Tibial nerve (tissue), 4 donors: ENCODE results near the gene BMERB1. TPM values are rescaled to one million over a fixed set of nuclear protein-coding genes. Genes with fewer than 3 reads are reported as not detected.

Source experiments
- DNase-seq, 2 donors: peaks; one replicate each; pipeline ENCODE4 v3.0.0-alpha.2; 2019; ENCODE audit warnings: low spot score in 2 of 2
- H3K27ac ChIP-seq, 4 donors: fragments of 200-600 bp; sonication (generic) in 3 of 4; one replicate each; pipeline ENCODE4 v1.5.1; 2017 to 2019; ENCODE audit warnings: mild to moderate bottlenecking in 1 of 4
- H3K27me3 ChIP-seq, 2 donors: fragments of 200-600 bp; sonication (generic) in 1 of 2; one replicate each; pipeline versions ENCODE4 v1.5.1 to v1.6.0; 2017 to 2019
- H3K36me3 ChIP-seq, 3 donors: fragments of 200-600 bp; sonication (generic); one replicate each; pipeline ENCODE4 v1.5.1; 2018 to 2019
- H3K4me1 ChIP-seq, 4 donors: fragments of 200-600 bp; sonication (generic) in 3 of 4; one replicate each; pipeline ENCODE4 v1.5.1; 2017 to 2019
- H3K4me3 ChIP-seq, 4 donors: fragments of 200-600 bp; sonication (generic) in 3 of 4; one replicate each; pipeline ENCODE4 v1.5.1; 2017 to 2019; ENCODE audit warnings: mild to moderate bottlenecking in 1 of 4, moderate library complexity in 1 of 4
- H3K9me3 ChIP-seq, 4 donors: fragments of 200-600 bp; sonication (generic) in 3 of 4; one replicate each; pipeline ENCODE4 v1.5.1; 2017 to 2019
- EP300 ChIP-seq, 2 donors: sonication (generic); formaldehyde crosslinking; IDR thresholded peaks; one replicate each; pipeline ENCODE4 v1.6.1; 2017; ENCODE audit warnings: antibody characterized with exemption in 2 of 2, mild to moderate bottlenecking in 1 of 2
- POLR2A ChIP-seq, 2 donors: fragments of 450-650 bp; IDR thresholded peaks; one replicate each; pipeline ENCODE4 v1.6.1; 2017; ENCODE audit warnings: antibody characterized with exemption in 2 of 2, mild to moderate bottlenecking in 2 of 2, moderate library complexity in 2 of 2
- WGBS, 2 donors: methylation state at CpG; one replicate each; pipeline ENCODE4 v1.1.5; 2018; 5-methylcytosine and 5-hydroxymethylcytosine counted together
- total RNA-seq, 4 donors: library from RNA; depleted of rRNA; stranded (reverse); fragments of >200 nt; gene quantifications; one replicate each; pipeline ENCODE4 v1.1.0, GENCODE V29; 2016
- TF ChIP-seq, protein P1 (sequence below), 5 experiments: fragments of 200-600 bp in 3 of 5; fragments of 450-650 bp in 2 of 5; sonication (generic) in 3 of 5; IDR thresholded peaks; one replicate each; pipeline ENCODE4 v1.5.1; 2016 to 2019; ENCODE audit warnings: antibody characterized with exemption in 5 of 5, mild to moderate bottlenecking in 3 of 5, moderate library complexity in 2 of 5

BMERB1 gene
- total RNA-seq, 4 donors from 2014 or later, result 42.9 to 85.9 (median 54.8) TPM

DNA sequence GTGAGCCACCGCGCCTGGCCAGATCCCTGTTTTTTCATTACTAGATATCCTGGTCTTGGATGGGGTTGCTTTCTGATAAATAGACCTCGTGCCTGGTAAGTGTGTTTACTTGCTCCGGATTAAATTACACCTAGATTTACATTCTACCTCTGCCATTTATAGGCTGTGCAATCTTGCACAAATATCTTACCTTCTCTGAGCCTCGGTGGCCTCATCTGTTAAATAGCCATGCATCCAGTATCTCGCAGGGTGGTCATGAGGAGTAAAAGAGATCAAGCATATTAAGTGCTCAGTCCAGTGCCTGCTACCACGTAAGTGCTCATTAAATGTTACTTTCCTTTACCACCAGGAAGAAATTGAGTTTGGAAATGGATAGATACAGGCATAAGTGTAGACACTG is 98.4 kb downstream of the BMERB1 start:
- TF ChIP-seq, protein P1, sequence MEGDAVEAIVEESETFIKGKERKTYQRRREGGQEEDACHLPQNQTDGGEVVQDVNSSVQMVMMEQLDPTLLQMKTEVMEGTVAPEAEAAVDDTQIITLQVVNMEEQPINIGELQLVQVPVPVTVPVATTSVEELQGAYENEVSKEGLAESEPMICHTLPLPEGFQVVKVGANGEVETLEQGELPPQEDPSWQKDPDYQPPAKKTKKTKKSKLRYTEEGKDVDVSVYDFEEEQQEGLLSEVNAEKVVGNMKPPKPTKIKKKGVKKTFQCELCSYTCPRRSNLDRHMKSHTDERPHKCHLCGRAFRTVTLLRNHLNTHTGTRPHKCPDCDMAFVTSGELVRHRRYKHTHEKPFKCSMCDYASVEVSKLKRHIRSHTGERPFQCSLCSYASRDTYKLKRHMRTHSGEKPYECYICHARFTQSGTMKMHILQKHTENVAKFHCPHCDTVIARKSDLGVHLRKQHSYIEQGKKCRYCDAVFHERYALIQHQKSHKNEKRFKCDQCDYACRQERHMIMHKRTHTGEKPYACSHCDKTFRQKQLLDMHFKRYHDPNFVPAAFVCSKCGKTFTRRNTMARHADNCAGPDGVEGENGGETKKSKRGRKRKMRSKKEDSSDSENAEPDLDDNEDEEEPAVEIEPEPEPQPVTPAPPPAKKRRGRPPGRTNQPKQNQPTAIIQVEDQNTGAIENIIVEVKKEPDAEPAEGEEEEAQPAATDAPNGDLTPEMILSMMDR (IDR thresholded peaks at IDR 0.05), result no peak
- no peak for TF ChIP-seq EP300 (IDR thresholded peaks at IDR 0.05)
- TF ChIP-seq POLR2A (IDR thresholded peaks at IDR 0.05), result no peak

DNA sequence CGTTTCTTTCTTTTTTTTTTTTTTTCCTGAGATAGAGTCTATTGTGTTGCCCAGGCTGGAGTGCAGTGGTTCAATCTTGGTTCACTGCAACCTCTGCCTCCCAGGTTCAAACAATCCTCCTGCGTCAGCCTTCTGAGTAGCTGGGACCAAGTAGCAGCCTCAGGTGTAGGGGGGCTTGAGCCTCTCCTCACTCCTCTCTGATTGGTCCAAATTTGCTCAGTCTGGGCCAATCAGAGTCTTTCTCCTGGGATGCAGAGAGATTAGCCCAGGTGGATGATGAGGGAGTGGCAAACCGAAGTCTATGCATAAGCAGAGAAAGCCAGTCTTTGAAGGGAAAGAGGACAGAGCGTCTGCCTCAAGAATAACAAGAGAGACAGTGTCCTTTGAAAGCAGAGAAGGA is 99.0 kb downstream of the BMERB1 start:
- WGBS, 2 donors, result 74 to 81% methylated on average over 4 of the region's 4 CpGs
- no peaks in the 10 kb centered on the region for H3K27me3 ChIP-seq
- H3K4me1 ChIP-seq, result no peaks in the 10 kb centered on the region
- TF ChIP-seq EP300 (IDR thresholded peaks at IDR 0.05) (no peak), POLR2A (IDR thresholded peaks at IDR 0.05) (no peak)
- TF ChIP-seq, protein P1 (IDR thresholded peaks at IDR 0.05), result no peak
- H3K36me3 ChIP-seq, result peaks cover 0 to 18% (median 0%) of the 10 kb centered on the region in 3 donors
- no peak overlapping the region for H3K4me3 ChIP-seq
- H3K27ac ChIP-seq, result no peak overlapping the region
- H3K9me3 ChIP-seq, result no peaks in the 10 kb centered on the region
- DNase-seq, result no peak

More for the DNA sequence above, 98.4 kb downstream of the BMERB1 start:
- no peak overlapping the region for H3K4me3 ChIP-seq
- no peak for DNase-seq
- no peaks in the 10 kb centered on the region for H3K4me1 ChIP-seq
- H3K27me3 ChIP-seq, result no peaks in the 10 kb centered on the region
- peaks cover 0 to 23% (median 0%) of the 10 kb centered on the region in 3 donors for H3K36me3 ChIP-seq
- no peaks in the 10 kb centered on the region for H3K9me3 ChIP-seq
- WGBS, 2 donors, result 91 to 94% methylated on average over 7 of the region's 7 CpGs
- no peak overlapping the region for H3K27ac ChIP-seq

GRCh38 chr16:15535772-15536171 is 101.4 kb downstream of the BMERB1 start:
- H3K4me3 ChIP-seq, result no peak overlapping the region
- WGBS, 2 donors, result 83 to 87% methylated on average over 6 of the region's 6 CpGs
- H3K4me1 ChIP-seq, result no peaks in the 10 kb centered on the region
- H3K27ac ChIP-seq, result no peak overlapping the region
- H3K27me3 ChIP-seq, result no peaks in the 10 kb centered on the region
- no peaks in the 10 kb centered on the region for H3K9me3 ChIP-seq
- DNase-seq, result no peak
- H3K36me3 ChIP-seq, result peaks cover 0 to 9% (median 0%) of the 10 kb centered on the region in 3 donors
- TF ChIP-seq EP300 (IDR thresholded peaks at IDR 0.05) (no peak), POLR2A (IDR thresholded peaks at IDR 0.05) (no peak)
- TF ChIP-seq, protein P1 (IDR thresholded peaks at IDR 0.05), result no peak

DNA sequence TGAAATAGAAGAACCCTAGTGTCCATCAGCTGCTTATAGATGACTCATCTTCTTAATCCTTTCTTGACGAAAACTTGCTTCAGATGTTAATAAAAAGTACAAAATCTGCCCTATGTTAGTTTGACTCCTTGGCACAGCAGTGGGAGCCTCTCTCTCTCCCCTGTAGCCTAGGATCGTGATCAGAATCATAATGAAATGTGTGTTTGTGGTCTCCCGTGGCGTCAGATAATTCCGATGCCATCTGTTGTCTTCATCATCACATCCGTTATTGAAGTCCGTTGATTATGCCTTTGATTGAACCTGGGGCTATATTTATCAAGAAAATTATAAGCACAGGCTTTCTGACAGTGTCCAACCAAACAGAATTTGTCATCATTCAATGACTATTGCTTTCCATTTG is 102.5 kb downstream of the BMERB1 start:
- Histone ChIP-seq H3K36me3 (peaks cover 0 to 9% (median 0%) of the 10 kb centered on the region in 3 donors), H3K27me3 (no peaks in the 10 kb centered on the region), H3K4me1 (no peaks in the 10 kb centered on the region), H3K27ac (no peak overlapping the region), H3K9me3 (no peaks in the 10 kb centered on the region), H3K4me3 (no peak overlapping the region)
- WGBS, 2 donors, result 85 to 93% methylated on average over 7 of the region's 7 CpGs
- TF ChIP-seq EP300 (IDR thresholded peaks at IDR 0.05) (no peak), POLR2A (IDR thresholded peaks at IDR 0.05) (no peak)
- TF ChIP-seq, protein P1 (IDR thresholded peaks at IDR 0.05), result no peak
- no peak for DNase-seq

GRCh38 chr16:15538507-15538906 is 104.1 kb downstream of the BMERB1 start:
- Histone ChIP-seq H3K4me3 (no peak overlapping the region), H3K27me3 (no peaks in the 10 kb centered on the region), H3K36me3 (peaks cover 0 to 18% (median 0%) of the 10 kb centered on the region in 3 donors), H3K27ac (no peak overlapping the region), H3K4me1 (no peaks in the 10 kb centered on the region), H3K9me3 (peaks cover 0 to 10% (median 0%) of the 10 kb centered on the region in 4 donors)
- TF ChIP-seq POLR2A (IDR thresholded peaks at IDR 0.05) (no peak), EP300 (IDR thresholded peaks at IDR 0.05) (no peak)
- TF ChIP-seq, protein P1 (IDR thresholded peaks at IDR 0.05), result no peak
- DNase-seq, result no peak
- WGBS, 2 donors, result 61 to 70% methylated on average over 5 of the region's 5 CpGs
